A172 (cell line): ENCODE data around the gene NDST1. TPM values are rescaled to one million over a fixed set of nuclear protein-coding genes. Genes with fewer than 3 reads are reported as not detected.

Experiments
- DNase-seq: peaks from one replicate; pipeline ENCODE4 v3.0.0-alpha.2; 2015; ENCODE audit warnings: low spot score
- total RNA-seq: library from RNA; depleted of rRNA; stranded (reverse); fragments of >200 nt; shearing (Covaris generic); gene quantifications from 2 replicates; pipeline ENCODE4 v1.2.3, GENCODE V29; 2014

NDST1 gene
- total RNA-seq, 1 experiment from 2014 or later = 55.4 TPM

DNA sequence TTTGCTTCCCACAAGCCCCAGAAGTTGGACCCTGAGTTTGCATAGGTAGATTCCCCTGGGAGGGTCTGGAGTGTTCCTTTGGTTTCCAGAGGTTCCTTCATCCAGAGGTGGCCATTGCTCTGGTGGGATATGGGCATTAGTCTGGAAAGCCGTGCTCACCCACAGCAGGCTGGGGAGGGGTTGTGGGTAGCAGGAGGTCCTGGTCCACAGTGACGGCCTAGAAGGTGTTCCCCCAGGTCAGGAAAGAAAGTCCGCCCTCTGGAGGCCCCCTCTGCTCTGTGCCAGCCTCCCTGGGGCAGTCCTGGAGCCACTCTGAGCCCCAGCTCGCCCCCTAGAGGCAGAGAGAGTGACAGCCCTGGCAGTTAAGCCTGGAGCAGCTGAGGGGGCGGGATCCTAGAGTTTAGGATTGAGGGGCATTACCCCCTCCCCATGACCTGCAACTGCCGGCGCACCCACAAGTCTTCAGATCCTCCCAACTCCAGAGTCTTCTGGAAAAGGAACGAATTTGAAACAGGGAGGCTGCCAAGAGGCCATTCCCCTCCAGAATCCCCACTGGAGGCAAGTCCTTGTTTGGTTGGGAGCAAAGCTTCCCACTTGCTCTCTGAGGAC is 36.8 kb downstream of the NDST1 start:
- peak; percentile 41 for DNase-seq

DNA sequence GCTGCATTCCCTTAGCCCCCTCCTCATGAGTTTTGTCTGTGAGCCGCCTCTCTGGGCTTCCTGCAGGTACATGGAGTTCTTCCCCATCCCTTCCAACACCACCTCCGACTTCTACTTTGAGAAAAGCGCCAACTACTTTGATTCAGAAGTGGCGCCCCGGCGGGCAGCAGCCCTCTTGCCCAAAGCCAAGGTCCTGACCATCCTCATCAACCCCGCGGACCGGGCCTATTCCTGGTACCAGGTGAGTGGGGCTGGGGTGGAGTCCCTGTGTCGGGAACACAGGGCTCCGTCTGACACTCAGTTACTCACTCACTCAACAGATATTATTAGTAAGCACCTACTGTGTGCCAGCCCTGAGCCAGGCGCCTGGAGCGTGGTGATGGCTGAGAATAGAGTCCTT is 37.3 kb downstream of the NDST1 start:
- DNase-seq = no peak

DNA sequence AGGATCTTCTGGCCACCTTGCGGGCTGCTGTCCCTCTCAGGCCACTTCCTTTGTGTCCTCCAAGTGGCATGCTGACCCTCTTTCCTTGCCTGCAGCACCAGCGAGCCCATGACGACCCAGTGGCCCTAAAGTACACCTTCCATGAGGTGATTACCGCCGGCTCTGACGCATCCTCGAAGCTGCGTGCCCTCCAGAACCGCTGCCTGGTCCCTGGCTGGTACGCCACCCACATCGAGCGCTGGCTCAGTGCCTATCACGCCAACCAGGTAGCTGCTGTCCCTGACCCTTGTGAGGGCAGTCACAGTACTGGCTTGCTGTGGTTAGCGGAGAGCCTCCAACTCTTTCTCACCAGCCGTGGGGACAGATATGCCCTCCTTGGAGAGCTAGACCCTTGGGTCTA is 40.2 kb downstream of the NDST1 start:
- DNase-seq = no peak

DNA sequence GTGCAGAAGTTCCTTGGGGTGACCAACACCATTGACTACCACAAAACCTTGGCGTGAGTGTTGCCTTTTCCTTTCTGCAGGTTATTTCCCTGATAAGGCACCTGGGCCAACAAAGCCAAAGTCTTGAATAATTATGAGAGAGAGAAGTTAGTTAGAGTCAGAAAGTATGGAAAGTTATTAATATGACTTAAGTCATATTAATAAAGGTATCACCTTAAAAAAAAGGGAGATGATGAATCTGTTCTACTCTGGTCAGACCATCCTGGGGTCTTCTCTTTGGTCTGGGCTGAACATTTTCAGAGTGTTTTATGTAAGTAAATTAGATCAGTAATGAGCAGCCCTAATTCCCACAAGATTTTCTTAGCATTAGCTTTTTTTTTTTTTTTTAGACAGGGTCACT is 41.8 kb downstream of the NDST1 start:
- no peak for DNase-seq

GRCh38 chr5:150550286-150550685 is 42.4 kb downstream of the NDST1 start:
- no peak for DNase-seq

- DNase-seq = no peak
Measured at GRCh38 chr5:150551066-150551465, 43.1 kb downstream of the NDST1 start.

DNA sequence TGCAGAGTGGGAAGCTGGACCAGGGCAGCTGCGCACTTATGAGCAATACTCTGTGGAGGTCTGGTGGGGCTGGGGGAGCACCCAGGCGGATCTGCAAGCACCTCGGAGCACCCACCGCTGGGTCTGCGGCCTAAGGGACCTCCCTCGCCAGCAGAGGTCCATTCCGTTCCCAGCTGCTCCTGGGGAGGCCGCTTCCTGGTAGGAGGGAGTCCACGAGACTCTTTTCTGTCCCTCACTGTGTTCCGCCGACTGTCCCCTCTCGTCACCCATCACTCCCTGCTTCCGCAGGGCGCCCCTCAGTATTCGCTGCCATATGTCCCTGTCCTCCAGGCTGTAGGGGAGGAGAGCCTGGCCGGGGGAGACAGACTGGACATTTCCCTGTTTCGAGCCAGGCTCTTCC is 45.5 kb downstream of the NDST1 start:
- DNase-seq = no peak

GRCh38 chr5:150553911-150554310 is 46.0 kb downstream of the NDST1 start:
- DNase-seq = no peak

GRCh38 chr5:150554857-150555256 is 46.9 kb downstream of the NDST1 start:
- no peak for DNase-seq

DNA sequence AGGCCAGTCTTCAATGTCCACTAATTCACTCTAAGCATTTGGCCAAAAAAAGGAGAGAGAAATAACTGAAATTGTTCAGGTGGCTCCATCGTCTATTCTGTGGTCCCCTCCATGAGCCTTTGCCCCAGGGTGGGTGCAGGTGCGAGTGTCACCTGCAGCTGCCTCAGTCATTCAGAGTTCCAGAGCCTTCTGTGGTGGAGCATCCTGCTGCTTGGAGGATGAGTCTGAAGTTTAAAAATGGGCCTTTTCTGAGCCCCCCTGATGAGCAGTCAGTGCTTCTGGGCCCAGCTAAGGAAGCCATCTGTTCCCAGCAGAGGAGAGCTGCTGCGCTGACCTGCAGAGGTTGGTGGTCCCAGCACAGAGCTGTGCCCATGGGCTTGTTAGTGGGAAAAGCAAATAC is 48.2 kb downstream of the NDST1 start:
- no peak for DNase-seq

DNA sequence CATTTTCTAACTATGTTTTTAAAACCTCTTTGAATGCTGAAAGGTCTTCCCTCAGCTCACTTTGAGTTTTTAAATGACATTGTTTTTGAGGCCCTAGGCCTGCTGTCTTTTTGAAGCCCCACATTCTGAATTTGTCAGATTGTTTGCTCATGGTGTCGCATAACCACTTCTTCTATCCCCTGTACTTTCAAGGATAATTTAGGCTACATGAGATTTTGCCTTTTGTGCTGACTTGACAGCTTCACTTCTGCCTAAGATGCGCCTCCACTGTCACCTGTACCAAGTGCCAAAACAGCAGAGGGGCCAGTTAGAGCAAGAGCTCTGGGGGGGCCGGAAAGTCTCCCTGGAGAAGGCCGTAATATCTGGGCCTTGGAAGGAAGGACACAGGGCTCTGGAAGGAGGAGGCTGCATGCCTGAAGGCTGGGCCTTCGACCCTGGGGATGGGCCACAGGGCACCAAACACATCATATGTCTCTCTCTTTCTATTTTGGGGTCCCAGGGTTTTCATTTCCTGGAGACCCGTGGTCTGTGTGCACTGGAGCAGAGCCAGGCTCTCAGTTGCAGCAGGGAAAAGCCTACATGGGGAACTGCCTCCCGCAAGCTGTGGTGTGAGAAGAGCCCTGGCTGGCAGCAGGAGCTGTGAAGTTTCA is 49.1 kb downstream of the NDST1 start:
- no peak for DNase-seq

DNA sequence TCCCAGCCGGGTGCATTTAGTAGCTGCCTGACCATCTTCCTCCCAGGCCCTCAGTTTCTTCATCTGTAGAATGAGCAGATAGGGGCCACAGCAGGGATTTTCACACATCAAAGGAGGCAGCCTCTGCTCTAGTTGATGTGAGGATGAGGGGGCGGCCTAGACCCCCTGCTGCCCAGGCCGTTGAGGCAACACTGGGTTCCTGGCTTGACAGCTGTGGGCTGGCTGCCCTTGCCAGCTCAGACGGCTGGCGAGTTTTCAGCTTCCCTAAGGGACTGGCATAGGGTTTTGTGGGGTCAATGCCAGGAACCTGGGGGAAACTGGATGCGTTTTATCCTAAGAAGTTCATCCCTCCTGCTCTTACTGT is 49.6 kb downstream of the NDST1 start:
- DNase-seq = no peak

GRCh38 chr5:150558088-150558621 is 50.2 kb downstream of the NDST1 start:
- no peak for DNase-seq

- DNase-seq = no peak
Measured at GRCh38 chr5:150559088-150559487, 51.2 kb downstream of the NDST1 start.

DNA sequence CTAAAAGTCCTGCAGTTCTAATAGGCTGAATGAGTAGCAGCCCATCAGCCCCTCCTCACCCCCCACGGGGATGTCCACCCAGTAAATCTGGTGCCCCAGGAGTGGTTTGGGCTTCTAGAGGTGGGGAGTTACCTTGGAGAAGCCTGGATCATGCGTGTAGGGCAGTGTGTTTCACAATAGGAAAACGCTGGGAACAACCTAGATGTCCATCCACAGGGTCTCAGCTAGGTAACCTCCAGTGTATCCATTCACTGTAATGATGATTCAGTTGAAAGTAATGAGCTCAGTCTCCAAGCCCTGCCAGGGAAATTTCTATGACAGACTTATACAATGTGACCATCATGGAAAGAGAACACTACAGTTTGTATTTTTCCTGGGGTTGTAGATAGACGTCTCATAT is 51.8 kb downstream of the NDST1 start:
- DNase-seq = peak; percentile 29

GRCh38 chr5:150560401-150561191 is 52.7 kb downstream of the NDST1 start:
- DNase-seq = peak; percentile 88

- no peak for DNase-seq
Measured at GRCh38 chr5:150561192-150561512, 53.2 kb downstream of the NDST1 start.

DNA sequence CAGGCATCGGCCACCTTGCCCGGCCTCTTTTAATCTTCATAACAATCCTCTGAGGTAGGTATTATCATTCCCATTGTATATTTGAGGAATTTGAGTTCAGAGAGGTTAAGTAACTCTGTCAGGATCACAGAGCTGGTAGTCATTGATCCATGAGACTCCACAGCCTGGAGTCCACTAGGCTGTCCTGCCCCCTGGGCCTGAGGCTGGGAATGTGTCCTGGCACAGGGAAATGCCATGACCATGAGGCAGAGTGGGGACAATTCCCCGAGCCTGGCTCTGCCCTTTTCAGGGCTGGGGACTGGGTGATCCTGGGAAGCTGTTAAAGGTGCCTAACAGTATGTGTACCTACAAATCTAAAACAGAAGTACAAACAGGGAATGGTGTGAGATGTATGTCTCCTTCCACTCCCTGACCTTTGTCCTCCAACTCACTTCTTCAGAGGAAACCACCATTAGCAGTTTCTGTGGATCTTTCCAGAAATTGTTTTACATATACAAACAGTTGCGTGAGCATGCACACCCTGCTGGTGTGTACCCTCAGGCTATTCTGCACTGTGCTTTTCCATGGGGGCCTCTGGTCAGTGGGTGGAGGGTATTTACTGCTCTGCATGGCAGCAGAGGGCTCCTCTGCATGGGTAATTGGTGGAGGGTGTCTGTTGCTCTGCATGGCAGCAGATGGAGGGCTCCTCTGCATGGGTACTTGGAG is 53.8 kb downstream of the NDST1 start:
- no peak for DNase-seq

- peak; percentile 64 for DNase-seq
Measured at GRCh38 chr5:150562832-150563231, 54.9 kb downstream of the NDST1 start.

GRCh38 chr5:150565868-150566267 is 57.9 kb downstream of the NDST1 start:
- DNase-seq = no peak

- DNase-seq = no peak
Measured at GRCh38 chr5:150567031-150567717, 59.2 kb downstream of the NDST1 start.

DNA sequence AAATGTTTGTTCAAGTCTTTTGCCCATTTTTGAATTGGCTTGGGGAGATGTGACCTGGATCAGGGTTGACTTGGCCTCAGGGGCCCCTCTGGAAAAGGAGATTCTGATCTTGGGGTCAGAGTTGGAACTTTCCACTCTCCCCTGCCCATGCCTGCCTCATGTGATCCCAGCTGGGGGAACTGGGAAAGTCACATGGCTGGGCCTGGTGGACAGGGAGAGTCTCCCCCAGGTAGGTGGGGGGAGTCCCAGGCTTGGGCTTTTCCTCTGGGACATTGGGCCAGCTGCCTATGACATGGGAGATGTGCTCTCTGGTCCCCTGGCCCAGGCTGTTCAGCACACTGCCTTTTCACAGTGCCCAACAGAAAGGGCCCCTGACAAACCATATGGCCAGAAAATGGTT is 60.7 kb downstream of the NDST1 start:
- no peak for DNase-seq
